Measurements from ENCODE around the gene MINAR1.

GRCh38 chr15:79437275-79438000, 5.3 kb downstream of the MINAR1 start:
- TF ChIP-seq REST (IDR thresholded peaks at IDR 0.05; ENCODE audit: insufficient replicate concordance, low read depth) (no peak), CTCF (IDR thresholded peaks at IDR 0.05; ENCODE audit: insufficient read depth, low read length) (no peak)

Data from HL-60 (cell line).